Measurements from ENCODE around the gene MOCS3. TPM values are rescaled to one million over a fixed set of nuclear protein-coding genes. Genes with fewer than 3 reads are reported as not detected.

Gene MOCS3
- total RNA-seq, 1 donor from 2014 or later = 4.1 TPM

Other genes starting within 250 kb of the MOCS3 start
- 4.0 TPM for gene PARD6B, start 227.2 kb upstream of the MOCS3 start, total RNA-seq (ENCODE audit: unreplicated experiment)
- gene BCAS4, start 163.8 kb upstream of the MOCS3 start, total RNA-seq (ENCODE audit: unreplicated experiment) = 5.5 TPM
- gene ADNP, start 27.4 kb upstream of the MOCS3 start, total RNA-seq (ENCODE audit: unreplicated experiment) = 139 TPM
- 31.9 TPM for gene DPM1, start 286 bp upstream of the MOCS3 start, total RNA-seq (ENCODE audit: unreplicated experiment)
- 3.6 TPM for gene KCNG1, start 64.3 kb downstream of the MOCS3 start, total RNA-seq (ENCODE audit: unreplicated experiment)

All from glutamatergic neuron (in vitro differentiated cells).